Astrocyte of the cerebellum (primary cell): ENCODE measurements around the gene ARPC1A.
"Not testable (repeated sequence)": the region's sequence is repeated elsewhere in the genome, so short reads cannot be mapped to it uniquely, and the experiment has no call there.

Source experiments
- DNase-seq: peaks from one replicate; pipeline ENCODE4 v3.0.0-alpha.2; 2011; ENCODE audit warnings: low read depth
- H3K4me3 ChIP-seq: 2 replicates; pipeline ENCODE4 v1.5.1; 2011; ENCODE audit warnings: mild to moderate bottlenecking, low read depth, low read length, moderate library complexity
- in situ Hi-C: cut with HindIII; loops from 2 replicates; pipeline ENCODE4 v1.10.0; 2017; ENCODE audit warnings: low sequenced_read_pairs
- TF ChIP-seq, protein P1 (sequence below): IDR thresholded peaks from 2 replicates; pipeline ENCODE4 v1.5.1; 2012; ENCODE audit warnings: low read length, low read depth, moderate library complexity, mild to moderate bottlenecking; ENCODE audit errors: missing control alignments

The ARPC1A gene

DNA sequence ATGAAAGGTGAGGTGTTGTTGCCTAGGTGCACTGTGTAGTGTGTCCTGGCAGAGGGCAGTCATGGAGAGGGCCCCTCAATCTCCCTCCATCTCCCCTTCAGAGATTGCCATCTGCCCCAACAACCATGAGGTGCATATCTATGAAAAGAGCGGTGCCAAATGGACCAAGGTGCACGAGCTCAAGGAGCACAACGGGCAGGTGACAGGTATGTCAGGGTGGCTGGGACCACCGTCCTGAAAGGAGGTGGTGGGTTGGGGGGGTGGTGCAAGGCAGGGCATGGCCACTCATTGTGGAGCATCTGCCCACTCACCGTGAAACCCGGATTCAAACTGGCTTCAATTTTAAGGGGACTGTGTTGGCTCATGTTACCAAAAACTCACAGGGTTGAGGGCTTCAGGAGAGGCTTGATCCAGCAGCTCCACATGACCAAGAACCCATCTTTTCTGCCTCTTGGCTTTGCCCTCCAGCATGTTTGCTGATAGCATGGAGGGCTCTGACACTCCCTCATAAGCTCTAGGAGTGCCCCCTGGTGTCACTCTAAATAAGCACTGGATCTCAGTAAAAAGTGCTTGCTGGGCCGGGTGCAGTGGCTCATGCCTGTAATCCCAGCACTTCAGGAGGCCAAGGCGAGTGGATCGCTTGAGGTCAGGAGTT is 61.0 kb downstream of the ARPC1A start:
- DNase-seq: no peak
- in situ Hi-C loops: no loop called here
- TF ChIP-seq, protein P1, sequence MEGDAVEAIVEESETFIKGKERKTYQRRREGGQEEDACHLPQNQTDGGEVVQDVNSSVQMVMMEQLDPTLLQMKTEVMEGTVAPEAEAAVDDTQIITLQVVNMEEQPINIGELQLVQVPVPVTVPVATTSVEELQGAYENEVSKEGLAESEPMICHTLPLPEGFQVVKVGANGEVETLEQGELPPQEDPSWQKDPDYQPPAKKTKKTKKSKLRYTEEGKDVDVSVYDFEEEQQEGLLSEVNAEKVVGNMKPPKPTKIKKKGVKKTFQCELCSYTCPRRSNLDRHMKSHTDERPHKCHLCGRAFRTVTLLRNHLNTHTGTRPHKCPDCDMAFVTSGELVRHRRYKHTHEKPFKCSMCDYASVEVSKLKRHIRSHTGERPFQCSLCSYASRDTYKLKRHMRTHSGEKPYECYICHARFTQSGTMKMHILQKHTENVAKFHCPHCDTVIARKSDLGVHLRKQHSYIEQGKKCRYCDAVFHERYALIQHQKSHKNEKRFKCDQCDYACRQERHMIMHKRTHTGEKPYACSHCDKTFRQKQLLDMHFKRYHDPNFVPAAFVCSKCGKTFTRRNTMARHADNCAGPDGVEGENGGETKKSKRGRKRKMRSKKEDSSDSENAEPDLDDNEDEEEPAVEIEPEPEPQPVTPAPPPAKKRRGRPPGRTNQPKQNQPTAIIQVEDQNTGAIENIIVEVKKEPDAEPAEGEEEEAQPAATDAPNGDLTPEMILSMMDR: no peak
- H3K4me3 ChIP-seq: no peak overlapping the region

DNA sequence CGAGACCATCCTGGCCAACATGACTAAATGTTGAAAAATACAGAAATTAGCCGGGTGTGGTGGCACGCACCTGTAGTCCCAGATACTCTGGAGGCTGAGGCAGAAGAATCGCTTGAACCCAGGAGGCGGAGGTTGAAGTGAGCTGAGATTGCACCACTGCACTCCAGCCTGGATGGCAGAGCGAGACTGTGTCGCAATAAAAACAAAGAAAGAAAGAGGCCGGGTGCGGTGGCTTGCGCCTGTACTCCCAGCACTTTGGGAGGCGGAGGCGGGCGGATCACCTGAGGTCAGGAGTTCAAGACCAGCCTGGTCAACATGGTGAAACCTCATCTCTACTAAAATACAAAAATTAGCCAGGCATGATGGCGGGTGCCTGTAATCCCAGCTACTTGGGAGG is 61.5 kb downstream of the ARPC1A start:
- in situ Hi-C loops, H3K4me3 ChIP-seq, DNase-seq: not testable (repeated sequence)

DNA sequence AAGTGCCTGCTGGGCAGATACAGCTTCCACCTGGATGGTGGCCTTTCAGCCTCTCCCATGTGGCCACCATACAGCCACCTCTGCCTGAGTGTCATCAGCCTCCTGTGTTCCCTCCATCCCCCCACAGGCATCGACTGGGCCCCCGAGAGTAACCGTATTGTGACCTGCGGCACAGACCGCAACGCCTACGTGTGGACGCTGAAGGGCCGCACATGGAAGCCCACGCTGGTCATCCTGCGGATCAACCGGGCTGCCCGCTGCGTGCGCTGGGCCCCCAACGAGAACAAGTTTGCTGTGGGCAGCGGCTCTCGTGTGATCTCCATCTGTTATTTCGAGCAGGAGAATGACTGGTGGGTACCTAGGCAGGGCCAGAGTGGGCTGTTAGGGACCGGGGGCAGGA is 62.2 kb downstream of the ARPC1A start:
- TF ChIP-seq, protein P1: no peak
- DNase-seq: no peak
- in situ Hi-C loops: no loop called here

DNA sequence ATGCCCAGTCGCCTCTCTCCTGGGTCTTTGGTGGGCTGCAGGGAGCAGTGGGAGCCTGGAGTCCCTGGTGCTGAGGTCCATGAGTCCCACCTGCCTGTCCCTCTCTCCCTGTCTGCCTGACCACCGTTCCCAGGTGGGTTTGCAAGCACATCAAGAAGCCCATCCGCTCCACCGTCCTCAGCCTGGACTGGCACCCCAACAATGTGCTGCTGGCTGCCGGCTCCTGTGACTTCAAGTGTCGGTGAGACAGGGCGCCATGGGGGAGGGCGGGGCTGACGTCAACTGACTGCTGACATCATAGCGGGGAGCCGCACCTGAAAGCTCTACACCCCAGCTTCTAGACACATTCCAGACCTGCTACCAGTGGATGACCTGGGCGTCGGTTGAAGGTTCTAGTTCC is 64.1 kb downstream of the ARPC1A start:
- H3K4me3 ChIP-seq: no peak overlapping the region
- TF ChIP-seq, protein P1: no peak
- no peak for DNase-seq
- in situ Hi-C loops: no loop called here

More for the DNA sequence above, 62.2 kb downstream of the ARPC1A start:
- H3K4me3 ChIP-seq: no peak overlapping the region

DNA sequence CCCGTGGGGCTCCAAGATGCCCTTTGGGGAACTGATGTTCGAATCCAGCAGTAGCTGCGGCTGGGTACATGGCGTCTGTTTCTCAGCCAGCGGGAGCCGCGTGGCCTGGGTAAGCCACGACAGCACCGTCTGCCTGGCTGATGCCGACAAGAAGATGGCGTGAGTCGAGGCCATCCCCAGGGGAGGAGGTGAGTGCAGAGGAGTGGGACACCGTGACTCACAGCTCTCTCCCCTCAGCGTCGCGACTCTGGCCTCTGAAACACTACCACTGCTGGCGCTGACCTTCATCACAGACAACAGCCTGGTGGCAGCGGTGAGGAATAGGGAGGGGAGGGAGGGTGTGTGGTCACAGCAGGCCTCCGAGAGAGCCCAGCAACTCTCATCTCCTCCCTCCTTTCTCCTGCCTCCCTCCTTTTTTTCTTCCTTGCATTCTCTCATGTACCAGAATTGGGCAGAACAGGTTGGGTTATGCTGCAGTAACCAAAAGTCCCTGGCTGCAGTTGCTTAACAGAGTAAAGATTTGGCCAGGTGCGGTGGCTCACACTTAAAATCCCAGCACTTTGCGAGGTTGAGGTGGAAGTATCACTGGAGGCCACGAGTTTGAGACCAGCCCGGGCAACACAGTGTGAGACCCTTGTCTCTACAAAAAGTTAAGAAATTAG is 65.4 kb downstream of the ARPC1A start:
- no peak overlapping the region for H3K4me3 ChIP-seq
- in situ Hi-C loops: no loop called here

DNA sequence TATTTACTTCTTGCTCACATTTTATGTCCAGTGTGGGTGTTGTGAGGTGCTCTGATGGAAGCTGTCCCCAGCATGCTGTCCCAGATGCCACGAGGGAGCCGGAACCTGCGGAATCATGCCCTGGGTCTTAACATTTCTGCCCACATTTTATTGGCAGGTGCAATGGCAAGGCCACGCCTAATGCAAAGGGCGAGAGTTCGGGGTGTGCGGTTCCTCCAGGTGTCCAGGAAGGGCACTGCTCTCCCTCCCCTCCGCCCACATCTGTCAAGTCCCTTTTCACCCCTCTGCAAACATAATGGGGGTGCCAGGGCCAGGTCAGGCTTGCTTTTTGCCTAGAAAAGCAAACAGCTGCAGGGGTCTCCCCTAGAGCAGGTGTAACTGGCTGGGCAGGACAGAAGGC is 66.3 kb downstream of the ARPC1A start:
- TF ChIP-seq, protein P1: no peak
- no peak overlapping the region for H3K4me3 ChIP-seq
- no peak for DNase-seq
- in situ Hi-C loops: no loop called here

More for the DNA sequence above, 65.4 kb downstream of the ARPC1A start:
- DNase-seq: no peak
- TF ChIP-seq, protein P1: no peak

DNA sequence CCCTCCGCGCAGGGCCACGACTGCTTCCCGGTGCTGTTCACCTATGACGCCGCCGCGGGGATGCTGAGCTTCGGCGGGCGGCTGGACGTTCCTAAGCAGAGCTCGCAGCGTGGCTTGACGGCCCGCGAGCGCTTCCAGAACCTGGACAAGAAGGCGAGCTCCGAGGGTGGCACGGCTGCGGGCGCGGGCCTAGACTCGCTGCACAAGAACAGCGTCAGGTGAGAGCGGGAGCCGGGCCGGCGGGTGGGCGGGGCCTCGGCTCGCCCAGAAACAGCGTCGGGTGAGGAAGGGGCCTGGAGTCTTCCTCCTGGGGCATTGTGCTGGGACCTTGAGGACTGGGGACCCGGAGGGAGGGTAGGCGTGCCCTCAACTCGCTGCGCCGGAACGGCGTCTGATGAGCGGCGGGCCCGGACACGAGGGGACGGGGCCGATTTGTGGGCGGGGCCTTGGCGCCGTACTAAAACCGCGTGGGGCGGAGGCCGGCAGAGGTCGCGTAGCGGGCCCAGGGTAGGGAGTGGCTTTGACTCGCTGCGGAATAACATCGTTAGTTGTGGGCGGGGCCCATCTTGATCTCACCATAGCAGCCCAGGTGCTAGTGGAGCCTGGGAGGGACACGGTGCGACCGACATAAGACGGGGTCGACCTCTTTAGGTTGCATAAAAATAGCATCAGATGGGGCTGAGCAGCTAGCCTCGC is 67.1 kb downstream of the ARPC1A start:
- in situ Hi-C loops: no loop called here
- TF ChIP-seq, protein P1: no peak
- no peak for DNase-seq
- H3K4me3 ChIP-seq: peak overlapping the region; percentile 51
